OCI-LY7 (cell line): ENCODE results near the gene LMX1A. TPM values are rescaled to one million over a fixed set of nuclear protein-coding genes. Genes with fewer than 3 reads are reported as not detected.

ENCODE experiments used
- BruUV-seq: library from RNA; stranded (reverse); fragments of 400-500 nt; replicated peaks from 2 replicates; lab custom pipeline; 2021; lab: Mats Ljungman, UMichigan
- CTCF ChIA-PET: fragments of 300-600 bp; sonication (Branson Sonifier 250); formaldehyde crosslinking; loops from one replicate; lab custom pipeline; 2022; ENCODE audit warnings: antibody characterized with exemption; ENCODE audit not compliant: unreplicated experiment; lab: Charles Lee
- POLR2A ChIA-PET: fragments of 300-600 bp; sonication (Branson Sonifier 250); formaldehyde crosslinking; loops from one replicate; lab custom pipeline; 2022; ENCODE audit warnings: antibody characterized with exemption; lab: Charles Lee
- DNase-seq: peaks from one replicate; pipeline ENCODE4 v3.0.0-alpha.2; 2015; ENCODE audit warnings: low spot score
- H2AFZ ChIP-seq: fragments of 200-600 bp; sonication (generic), shearing (Covaris generic); 2 replicates; pipeline ENCODE4 v1.6.1; 2014; ENCODE audit warnings: mild to moderate bottlenecking, antibody characterized with exemption, low read length, moderate library complexity
- H3K27ac ChIP-seq: fragments of 200-600 bp; sonication (generic); 2 replicates; pipeline ENCODE4 v1.5.1; 2014; ENCODE audit warnings: mixed run types, low read depth, mild to moderate bottlenecking, moderate library complexity, low read length, inconsistent platforms; ENCODE audit not compliant: poor library complexity, severe bottlenecking
- H3K36me3 ChIP-seq: fragments of 200-600 bp; sonication (generic); 2 replicates; pipeline ENCODE4 v1.6.1; 2014; ENCODE audit warnings: mild to moderate bottlenecking, antibody characterized with exemption, low read length, moderate library complexity, mixed read lengths; ENCODE audit not compliant: insufficient read depth
- H3K4me1 ChIP-seq: fragments of 200-600 bp; sonication (generic); 2 replicates; pipeline ENCODE4 v1.5.1; 2014; ENCODE audit warnings: mild to moderate bottlenecking, low read length; ENCODE audit not compliant: insufficient read depth, poor library complexity, severe bottlenecking
- H3K4me2 ChIP-seq: fragments of 200-600 bp; sonication (generic); 2 replicates; pipeline ENCODE4 v1.6.1; 2014; ENCODE audit warnings: mild to moderate bottlenecking, low read length
- H3K4me3 ChIP-seq: fragments of 200-600 bp; sonication (generic); 2 replicates; pipeline ENCODE4 v1.5.1; 2014; ENCODE audit warnings: mild to moderate bottlenecking, low read depth, low read length; ENCODE audit not compliant: poor library complexity, severe bottlenecking
- H3K79me2 ChIP-seq: fragments of 200-600 bp; sonication (generic); 2 replicates; pipeline ENCODE4 v1.6.1; 2016; ENCODE audit warnings: low read depth, mild to moderate bottlenecking, low read length, moderate library complexity, mixed read lengths; ENCODE audit not compliant: insufficient read depth
- H3K9me2 ChIP-seq: fragments of 200-600 bp; sonication (generic); 2 replicates; pipeline ENCODE4 v1.6.1; 2016; ENCODE audit warnings: mild to moderate bottlenecking, low read length, mixed read lengths; ENCODE audit not compliant: insufficient read depth
- H3K9me3 ChIP-seq: fragments of 200-600 bp; sonication (generic); 2 replicates; pipeline ENCODE4 v1.6.1; 2014; ENCODE audit warnings: mild to moderate bottlenecking, mixed run types, low read length, mixed read lengths
- H4K20me1 ChIP-seq: fragments of 200-600 bp; sonication (generic); 2 replicates; pipeline ENCODE4 v1.6.1; 2014; ENCODE audit warnings: mild to moderate bottlenecking, antibody characterized with exemption, low read length, moderate library complexity, mixed read lengths; ENCODE audit not compliant: insufficient read depth
- EZH2phosphoT487 ChIP-seq: fragments of 200-600 bp; sonication (generic); IDR thresholded peaks from 2 replicates; pipeline ENCODE4 v1.6.1; 2018; ENCODE audit warnings: low read depth, borderline replicate concordance, mild to moderate bottlenecking, mixed run types, antibody characterized with exemption, low read length, moderate library complexity, mixed read lengths
- intact Hi-C: fragments of 100-400 bp; cut with micrococcal nuclease; formaldehyde crosslinking; loops from one replicate; pipeline ENCODE4 v1.10.0; 2022; ENCODE audit not compliant: unreplicated experiment
- total RNA-seq, 2 experiments: library from RNA; depleted of rRNA in 1 of 2; stranded (reverse); fragments of >200 nt in 1 of 2; shearing (Covaris generic) in 1 of 2; gene quantifications; 2 replicates each; pipeline ENCODE4 v1.2.3, GENCODE V29; 2014 to 2022
- TF ChIP-seq, protein P1 (sequence below): fragments of 200-600 bp; sonication (generic); conservative IDR thresholded peaks from 2 replicates; pipeline ENCODE4 v1.5.1; 2014; ENCODE audit warnings: mild to moderate bottlenecking, antibody characterized with exemption, low read length, moderate library complexity, mixed read lengths

LMX1A gene
- total RNA-seq, 2 experiments from 2014 or later, result not detected

DNA sequence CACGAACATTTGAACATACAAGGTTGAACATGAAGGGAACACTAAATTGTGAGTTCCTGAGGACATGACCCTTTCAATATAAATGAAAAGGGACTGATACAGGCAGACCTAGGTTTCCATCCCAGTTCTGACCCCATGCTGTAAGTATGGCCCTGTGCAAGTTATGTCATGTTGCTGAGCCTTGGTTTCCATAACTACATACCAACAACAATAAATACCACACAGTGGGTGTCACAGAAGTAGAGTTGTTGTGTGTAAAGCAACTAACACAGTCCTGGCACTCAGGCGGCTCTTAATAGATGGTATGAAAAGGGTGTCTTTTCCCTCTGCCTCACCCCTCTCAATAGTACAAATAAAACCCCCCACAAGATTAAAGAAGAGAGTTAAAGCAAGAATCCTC, 140.8 kb downstream of the LMX1A start:
- POLR2A ChIA-PET, result interaction anchor here (0.8 kb wide), 1 partner anchor 18 kb away, joined by 3 read pairs; no protein-coding TSS in a partner anchor
- no peaks in the 10 kb centered on the region for H3K36me3 ChIP-seq
- intact Hi-C loops, result no loop called here
- H3K9me2 ChIP-seq, result no peaks in the 10 kb centered on the region
- DNase-seq, result no peak
- TF ChIP-seq EZH2phosphoT487, result no peak
- TF ChIP-seq, protein P1, sequence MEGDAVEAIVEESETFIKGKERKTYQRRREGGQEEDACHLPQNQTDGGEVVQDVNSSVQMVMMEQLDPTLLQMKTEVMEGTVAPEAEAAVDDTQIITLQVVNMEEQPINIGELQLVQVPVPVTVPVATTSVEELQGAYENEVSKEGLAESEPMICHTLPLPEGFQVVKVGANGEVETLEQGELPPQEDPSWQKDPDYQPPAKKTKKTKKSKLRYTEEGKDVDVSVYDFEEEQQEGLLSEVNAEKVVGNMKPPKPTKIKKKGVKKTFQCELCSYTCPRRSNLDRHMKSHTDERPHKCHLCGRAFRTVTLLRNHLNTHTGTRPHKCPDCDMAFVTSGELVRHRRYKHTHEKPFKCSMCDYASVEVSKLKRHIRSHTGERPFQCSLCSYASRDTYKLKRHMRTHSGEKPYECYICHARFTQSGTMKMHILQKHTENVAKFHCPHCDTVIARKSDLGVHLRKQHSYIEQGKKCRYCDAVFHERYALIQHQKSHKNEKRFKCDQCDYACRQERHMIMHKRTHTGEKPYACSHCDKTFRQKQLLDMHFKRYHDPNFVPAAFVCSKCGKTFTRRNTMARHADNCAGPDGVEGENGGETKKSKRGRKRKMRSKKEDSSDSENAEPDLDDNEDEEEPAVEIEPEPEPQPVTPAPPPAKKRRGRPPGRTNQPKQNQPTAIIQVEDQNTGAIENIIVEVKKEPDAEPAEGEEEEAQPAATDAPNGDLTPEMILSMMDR, result no peak
- H3K4me2 ChIP-seq, result no peak overlapping the region
- H3K27ac ChIP-seq, result no peak overlapping the region
- CTCF ChIA-PET, result no interaction called here
- H3K9me3 ChIP-seq, result no peaks in the 10 kb centered on the region
- H3K4me3 ChIP-seq, result no peak overlapping the region
- BruUV-seq, result no TSS peak
- H2AFZ ChIP-seq, result no peak overlapping the region
- no peaks in the 10 kb centered on the region for H4K20me1 ChIP-seq
- no peaks in the 10 kb centered on the region for H3K4me1 ChIP-seq
- no peaks in the 10 kb centered on the region for H3K79me2 ChIP-seq

DNA sequence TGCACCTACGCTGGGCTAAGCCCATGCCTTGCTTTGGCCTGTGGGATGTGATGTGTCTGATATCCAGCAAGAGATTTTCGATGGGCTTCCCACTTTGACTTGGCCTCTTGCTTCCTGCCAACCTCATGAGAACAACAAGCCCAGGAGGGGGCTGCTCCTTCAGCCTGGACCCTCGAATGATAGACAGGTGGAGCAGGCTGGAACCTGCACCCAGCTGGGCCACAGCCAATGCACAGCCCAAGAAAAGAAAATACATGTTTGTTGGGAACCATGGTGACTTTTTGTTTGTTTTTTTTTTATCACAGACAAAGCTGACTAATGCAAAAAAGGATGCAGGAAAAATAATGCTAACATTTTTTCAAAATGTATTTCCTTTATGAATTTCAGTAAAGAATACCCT, 144.3 kb downstream of the LMX1A start:
- Histone ChIP-seq H3K36me3 (no peaks in the 10 kb centered on the region), H3K9me2 (no peaks in the 10 kb centered on the region), H3K4me1 (no peaks in the 10 kb centered on the region), H3K9me3 (no peaks in the 10 kb centered on the region), H3K4me2 (no peak overlapping the region), H3K4me3 (no peak overlapping the region), H3K27ac (no peak overlapping the region), H4K20me1 (no peaks in the 10 kb centered on the region), H3K79me2 (no peaks in the 10 kb centered on the region), H2AFZ (no peak overlapping the region)
- no TSS peak for BruUV-seq
- POLR2A ChIA-PET, result no interaction called here
- intact Hi-C loops, result no loop called here
- CTCF ChIA-PET, result no interaction called here
- TF ChIP-seq, protein P1, result no peak
- no peak for TF ChIP-seq EZH2phosphoT487
- DNase-seq, result no peak

DNA sequence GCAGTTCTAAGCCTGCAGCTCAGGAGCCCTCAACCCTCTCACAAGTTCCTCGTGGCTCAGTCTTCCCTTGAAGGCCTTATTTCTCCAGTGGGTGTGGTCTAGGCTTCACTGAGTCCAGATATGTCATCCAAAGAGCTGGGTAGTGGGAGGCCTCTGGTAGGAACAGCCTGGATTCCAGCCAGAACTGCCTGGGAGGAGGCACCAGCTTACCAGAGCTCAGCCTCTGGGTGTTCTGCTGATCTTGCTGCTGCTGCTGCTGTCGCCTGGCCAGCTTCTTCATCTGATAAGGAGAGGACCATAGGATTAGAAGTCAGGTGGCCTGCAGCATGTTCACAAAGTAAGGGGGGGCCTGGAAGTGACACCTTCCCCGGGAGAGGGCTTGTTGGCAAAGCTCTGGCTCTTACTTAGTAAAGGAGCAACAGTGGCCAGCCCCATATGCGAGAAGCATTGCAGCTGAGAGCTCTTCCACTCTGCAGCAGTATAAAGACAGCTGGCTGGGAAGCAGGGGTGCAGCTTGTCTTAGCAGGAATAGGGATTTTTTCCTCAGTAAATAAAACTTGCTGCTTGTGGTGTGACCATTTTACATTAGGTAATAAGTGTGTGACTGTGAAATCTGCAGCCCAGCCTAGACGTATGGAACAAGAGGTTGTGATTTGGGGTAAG, 148.5 kb downstream of the LMX1A start:
- no peaks in the 10 kb centered on the region for H3K36me3 ChIP-seq
- H2AFZ ChIP-seq, result no peak overlapping the region
- ChIA-PET CTCF (no interaction called here), POLR2A (no interaction called here)
- no peaks in the 10 kb centered on the region for H4K20me1 ChIP-seq
- intact Hi-C loops, result no loop called here
- no peaks in the 10 kb centered on the region for H3K9me3 ChIP-seq
- H3K4me3 ChIP-seq, result no peak overlapping the region
- no peak for DNase-seq
- BruUV-seq, result no TSS peak
- H3K79me2 ChIP-seq, result no peaks in the 10 kb centered on the region
- H3K4me2 ChIP-seq, result no peak overlapping the region
- H3K4me1 ChIP-seq, result no peaks in the 10 kb centered on the region
- no peak overlapping the region for H3K27ac ChIP-seq
- TF ChIP-seq EZH2phosphoT487, result no peak
- TF ChIP-seq, protein P1, result no peak
- H3K9me2 ChIP-seq, result no peaks in the 10 kb centered on the region
